Measurements from ENCODE around the gene ANKRD18B.

GRCh38 chr9:33475357-33475756 lies 48.7 kb upstream of the ANKRD18B start:
- TF ChIP-seq CTCF (conservative IDR thresholded peaks at IDR 0.05) (no peak), EZH2 (IDR thresholded peaks at IDR 0.05; ENCODE audit: low read depth) (no peak)
